Mesendoderm (in vitro differentiated cells): ENCODE data around the gene IGFLR1.

Experiments used
- DNase-seq: peaks from one replicate; pipeline ENCODE4 v3.0.0; 2013
- H2AK5ac ChIP-seq: 2 replicates; pipeline ENCODE4 v1.6.1; 2013; ENCODE audit warnings: low read length, inconsistent platforms
- H2BK120ac ChIP-seq: 2 replicates; pipeline ENCODE4 v1.6.1; 2013; ENCODE audit warnings: low read depth, mild to moderate bottlenecking, low read length, moderate library complexity, mixed read lengths
- H2BK15ac ChIP-seq: replicated peaks from 2 replicates; pipeline ENCODE4 v1.6.1; 2013; ENCODE audit warnings: low read depth, mild to moderate bottlenecking, moderate library complexity
- H2BK5ac ChIP-seq: 2 replicates; pipeline ENCODE4 v1.6.1; 2013; ENCODE audit warnings: low read length, inconsistent platforms
- H3K18ac ChIP-seq: 2 replicates; pipeline ENCODE4 v1.6.1; 2013; ENCODE audit warnings: mild to moderate bottlenecking, low read length, mixed read lengths
- H3K23ac ChIP-seq: one replicate; pipeline ENCODE4 v1.6.1; 2013; ENCODE audit warnings: low read length
- H3K27ac ChIP-seq: 2 replicates; pipeline ENCODE4 v1.5.1; 2013; ENCODE audit warnings: low read depth, mild to moderate bottlenecking, inconsistent platforms, low read length, moderate library complexity
- H3K27me3 ChIP-seq: 2 replicates; pipeline ENCODE4 v1.6.1; 2013; ENCODE audit warnings: low read length, control low read depth, mild to moderate bottlenecking, inconsistent platforms; ENCODE audit not compliant: insufficient read depth, poor library complexity
- H3K36me3 ChIP-seq: 2 replicates; pipeline ENCODE4 v1.6.1; 2013; ENCODE audit warnings: low read length, inconsistent platforms; ENCODE audit not compliant: control insufficient read depth, insufficient read depth
- H3K4ac ChIP-seq: one replicate; pipeline ENCODE4 v1.6.1; 2013; ENCODE audit warnings: low read depth, mild to moderate bottlenecking, low read length, moderate library complexity
- H3K4me1 ChIP-seq: 2 replicates; pipeline ENCODE4 v1.6.1; 2013; ENCODE audit warnings: low read depth, low read length, inconsistent platforms; ENCODE audit not compliant: control insufficient read depth
- H3K4me2 ChIP-seq: 2 replicates; pipeline ENCODE4 v1.6.1; 2013; ENCODE audit warnings: low read length
- H3K4me3 ChIP-seq: 2 replicates; pipeline ENCODE4 v1.5.1; 2013; ENCODE audit warnings: mild to moderate bottlenecking, low read length
- H3K56ac ChIP-seq: one replicate; pipeline ENCODE4 v1.6.1; 2013; ENCODE audit warnings: low read length
- H3K79me1 ChIP-seq: 2 replicates; pipeline ENCODE4 v1.6.1; 2013; ENCODE audit warnings: low read length, inconsistent platforms
- H3K79me2 ChIP-seq: 2 replicates; pipeline ENCODE4 v1.6.1; 2013; ENCODE audit warnings: mild to moderate bottlenecking, low read length; ENCODE audit not compliant: control insufficient read depth, insufficient read depth
- H3K9ac ChIP-seq: 2 replicates; pipeline ENCODE4 v1.6.1; 2013; ENCODE audit warnings: low read length, inconsistent platforms
- H4K5ac ChIP-seq: one replicate; pipeline ENCODE4 v1.6.1; 2013; ENCODE audit warnings: low read length
- H4K8ac ChIP-seq: one replicate; pipeline ENCODE4 v1.6.1; 2013; ENCODE audit warnings: low read depth, mild to moderate bottlenecking, control low read depth, low read length, moderate library complexity
- WGBS: extraction: QIAGEN DNeasy Blood & Tissue Kit; methylation state at CpG from one replicate; pipeline ENCODE4 v1.1.7; 2013; ENCODE audit warnings: low lambda C conversion rate, missing lambda C conversion rate; ENCODE audit not compliant: insufficient coverage; ENCODE audit errors: extremely low coverage; 5-methylcytosine and 5-hydroxymethylcytosine counted together

Gene IGFLR1

DNA sequence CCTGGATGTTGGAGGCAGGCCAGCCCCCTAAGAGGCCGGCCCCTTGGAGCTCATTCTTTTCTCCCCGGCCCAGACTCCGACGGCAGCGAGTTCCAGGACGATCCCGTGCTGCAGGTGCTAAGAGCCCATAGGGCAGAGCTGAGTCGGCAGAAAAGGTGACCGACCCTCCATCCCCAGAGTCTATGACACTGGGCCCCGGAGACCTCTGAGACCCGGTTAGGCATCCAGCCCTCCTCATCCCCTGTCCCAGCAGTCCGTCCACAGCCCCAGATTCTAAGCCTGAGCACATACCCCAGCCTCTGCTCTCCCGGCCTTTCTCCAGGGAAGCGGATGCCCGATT is 25.8 kb upstream of the IGFLR1 start:
- Histone ChIP-seq H3K56ac (no peak overlapping the region), H3K4ac (no peak overlapping the region), H2BK120ac (no peak overlapping the region), H3K27me3 (no peaks in the 10 kb centered on the region), H3K79me1 (no peaks in the 10 kb centered on the region), H4K5ac (no peak overlapping the region), H3K79me2 (no peaks in the 10 kb centered on the region), H3K23ac (no peak overlapping the region), H3K4me1 (no peaks in the 10 kb centered on the region), H3K27ac (no peak overlapping the region), H2AK5ac (no peak overlapping the region), H3K9ac (no peak overlapping the region), H4K8ac (no peak overlapping the region), H2BK15ac (no peak overlapping the region), H3K36me3 (peaks cover 5% of the 10 kb centered on the region), H2BK5ac (no peak overlapping the region), H3K4me2 (no peak overlapping the region), H3K4me3 (no peak overlapping the region), H3K18ac (no peak overlapping the region)
- no CpG with 5 or more reads among the region's 15 CpGs for WGBS
- DNase-seq, result no peak

DNA sequence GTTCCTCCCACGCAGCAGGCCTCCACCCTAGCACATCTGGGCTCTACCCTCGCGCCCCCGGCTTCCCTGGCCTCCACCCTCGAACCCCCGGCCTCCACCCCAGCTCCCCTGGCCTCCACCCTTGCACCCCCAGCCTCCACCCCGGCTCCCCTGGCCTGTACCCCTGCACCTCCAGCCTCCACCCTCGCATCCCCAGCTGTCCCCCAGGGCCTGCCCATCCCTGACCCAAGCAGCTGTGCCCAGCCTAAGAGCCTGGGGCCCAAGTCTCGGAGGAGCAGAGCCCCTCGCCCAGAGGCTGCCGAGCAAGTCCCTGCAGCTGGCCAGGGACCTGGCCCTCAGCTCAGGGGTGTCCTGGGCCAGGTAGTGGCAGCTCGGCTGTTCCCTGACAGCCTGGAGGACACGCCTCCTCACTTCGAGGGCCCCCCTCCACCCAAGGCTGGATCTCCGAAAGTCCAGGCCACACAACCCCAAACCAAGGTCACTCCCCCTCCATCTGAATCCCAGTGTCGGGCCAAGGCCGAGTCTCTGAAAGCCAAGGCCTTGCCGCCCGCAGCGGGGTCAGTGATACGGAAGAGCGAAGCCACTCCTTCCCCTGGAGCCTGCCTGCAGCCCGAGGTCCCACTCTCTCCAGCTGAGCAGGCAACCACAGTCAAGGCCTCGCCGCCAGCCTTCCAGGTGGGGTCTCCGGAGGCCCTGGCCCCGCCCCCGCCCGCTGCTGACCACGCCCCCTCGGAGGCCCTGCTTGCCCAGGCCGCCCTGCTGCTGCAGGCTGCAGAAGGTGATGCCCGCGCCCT is 25.2 kb upstream of the IGFLR1 start:
- Histone ChIP-seq H3K56ac (peak overlapping the region; percentile 37), H2BK120ac (no peak overlapping the region), H3K4me2 (no peak overlapping the region), H3K27me3 (no peaks in the 10 kb centered on the region), H2BK15ac (no peak overlapping the region), H3K36me3 (peaks cover 5% of the 10 kb centered on the region), H4K8ac (no peak overlapping the region), H2BK5ac (no peak overlapping the region), H3K18ac (no peak overlapping the region), H3K79me1 (no peaks in the 10 kb centered on the region), H3K27ac (no peak overlapping the region), H3K23ac (no peak overlapping the region), H3K9ac (peak overlapping the region; percentile 45), H3K4me3 (no peak overlapping the region), H2AK5ac (no peak overlapping the region), H3K79me2 (no peaks in the 10 kb centered on the region), H3K4ac (no peak overlapping the region), H3K4me1 (no peaks in the 10 kb centered on the region), H4K5ac (no peak overlapping the region)
- DNase-seq, result peak; percentile 92
- WGBS, result no CpG with 5 or more reads among the region's 34 CpGs

DNA sequence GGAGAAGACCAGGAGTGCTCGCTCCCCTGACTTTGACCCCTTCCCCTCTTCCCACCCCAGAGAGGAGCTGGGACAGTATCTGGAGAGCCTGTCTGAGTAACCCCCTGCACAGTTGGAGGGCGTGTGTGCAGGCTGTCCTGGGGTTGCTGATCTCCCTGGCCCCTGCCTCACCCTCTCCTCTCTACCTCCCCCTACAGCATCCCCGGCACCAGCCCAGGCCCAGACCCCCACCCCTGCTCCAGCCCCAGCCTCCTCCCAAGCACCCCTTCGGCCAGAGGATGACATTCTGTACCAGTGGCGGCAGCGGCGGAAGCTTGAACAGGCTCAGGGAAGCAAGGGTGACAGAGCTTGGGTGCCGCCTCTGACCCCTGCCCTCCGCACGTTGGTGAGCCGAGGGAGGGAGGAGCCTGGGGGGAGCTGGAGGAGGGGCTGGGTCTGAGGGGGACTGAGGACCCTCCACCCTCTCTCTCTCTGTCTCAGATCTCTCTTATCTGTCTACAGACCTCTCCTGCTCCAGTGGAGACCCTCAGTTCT is 24.4 kb upstream of the IGFLR1 start:
- no peak overlapping the region for H3K56ac ChIP-seq
- no peaks in the 10 kb centered on the region for H3K27me3 ChIP-seq
- no CpG with 5 or more reads among the region's 11 CpGs for WGBS

DNA sequence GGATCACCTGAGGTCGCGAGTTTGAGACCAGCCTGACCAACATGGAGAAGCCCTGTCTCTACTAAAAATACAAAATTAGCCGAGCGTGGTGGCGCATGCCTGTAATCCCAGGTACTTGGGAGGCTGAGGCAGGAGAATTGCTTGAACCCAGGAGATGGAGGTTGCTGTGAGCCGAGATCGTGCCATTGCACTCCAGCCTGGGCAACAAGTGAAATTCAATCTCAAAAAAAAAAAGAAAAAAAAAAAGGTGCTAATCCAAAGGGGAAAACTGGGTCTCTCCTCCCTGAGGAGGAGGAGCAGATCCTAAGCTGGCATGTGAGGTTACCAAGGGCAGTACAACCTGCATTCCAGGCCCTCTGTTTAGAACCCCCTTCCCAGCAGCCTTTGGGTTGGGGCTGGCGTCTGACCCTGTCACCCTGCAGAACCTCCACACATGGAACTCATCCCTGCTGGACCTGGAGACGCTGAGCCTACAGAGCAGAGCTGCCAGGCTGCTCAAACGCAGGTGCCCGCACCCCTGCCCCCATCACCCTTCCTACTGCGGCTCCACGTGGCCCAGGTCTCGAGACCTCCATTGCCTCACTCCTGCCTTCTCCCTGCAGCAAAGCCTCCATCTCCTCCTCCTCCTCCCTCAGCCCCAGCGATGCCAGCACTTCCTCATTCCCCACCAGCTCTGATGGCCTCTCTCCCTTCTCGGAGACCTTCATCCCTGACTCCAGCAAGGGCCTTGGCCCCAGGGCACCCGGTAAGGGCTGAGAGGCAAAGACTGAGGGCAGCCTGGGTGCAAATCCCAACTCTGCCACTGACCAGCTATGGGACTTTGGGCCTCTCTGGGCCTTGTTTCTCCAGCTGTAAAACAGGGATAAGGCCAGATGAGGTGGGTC is 22.4 kb upstream of the IGFLR1 start:
- no peak overlapping the region for H3K4ac ChIP-seq

More for the DNA sequence above, 24.4 kb upstream of the IGFLR1 start:
- Histone ChIP-seq H3K4me1 (no peaks in the 10 kb centered on the region), H2BK5ac (no peak overlapping the region), H3K18ac (no peak overlapping the region), H2BK120ac (no peak overlapping the region), H4K5ac (no peak overlapping the region), H3K4me2 (no peak overlapping the region), H3K4me3 (no peak overlapping the region), H2AK5ac (no peak overlapping the region), H3K27ac (no peak overlapping the region), H2BK15ac (no peak overlapping the region), H4K8ac (no peak overlapping the region), H3K9ac (no peak overlapping the region), H3K36me3 (peaks cover 7% of the 10 kb centered on the region), H3K79me1 (no peaks in the 10 kb centered on the region), H3K23ac (no peak overlapping the region), H3K79me2 (no peaks in the 10 kb centered on the region), H3K4ac (no peak overlapping the region)
- DNase-seq, result no peak

DNA sequence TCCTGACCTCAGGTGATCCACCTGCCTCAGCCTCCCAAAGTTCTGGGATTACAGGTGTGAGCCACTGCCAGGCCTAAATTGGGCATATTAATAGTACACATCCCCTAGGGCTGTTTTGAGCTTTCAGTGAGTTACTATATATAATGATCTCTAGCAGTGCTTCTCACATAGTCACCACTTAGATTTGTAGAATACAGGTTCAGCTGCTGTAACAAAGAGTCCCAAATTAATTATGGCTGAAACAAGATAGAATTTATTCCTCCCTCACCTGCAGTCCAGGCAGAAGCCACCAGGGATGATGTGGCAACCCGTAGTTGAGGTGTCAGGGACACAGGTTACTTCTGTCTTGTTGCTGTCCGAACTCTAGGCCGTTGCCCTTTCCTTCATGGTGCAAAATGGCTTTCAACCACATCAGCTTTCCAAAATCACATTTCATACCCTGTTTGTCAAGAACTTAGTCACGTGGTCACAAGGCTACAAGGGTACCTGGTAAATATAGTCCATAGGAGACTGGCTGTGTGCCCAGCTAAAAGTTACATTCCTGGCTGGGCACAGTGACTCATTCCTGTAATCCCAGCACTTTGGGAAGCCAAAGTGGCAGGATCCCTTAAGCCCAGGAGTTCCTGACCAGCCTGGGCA is 18.6 kb upstream of the IGFLR1 start:
- Histone ChIP-seq H4K8ac (no peak overlapping the region), H3K4me2 (no peak overlapping the region), H3K79me1 (peaks cover 9% of the 10 kb centered on the region), H2AK5ac (no peak overlapping the region), H2BK15ac (no peak overlapping the region), H3K27ac (no peak overlapping the region), H4K5ac (no peak overlapping the region), H3K79me2 (peaks cover 4% of the 10 kb centered on the region), H3K36me3 (peaks cover 9% of the 10 kb centered on the region), H3K9ac (no peak overlapping the region), H2BK5ac (no peak overlapping the region), H3K18ac (no peak overlapping the region), H3K4me1 (no peaks in the 10 kb centered on the region), H2BK120ac (no peak overlapping the region), H3K23ac (no peak overlapping the region), H3K56ac (no peak overlapping the region), H3K27me3 (no peaks in the 10 kb centered on the region), H3K4ac (no peak overlapping the region), H3K4me3 (no peak overlapping the region)
- no CpG with 5 or more reads among the region's 4 CpGs for WGBS
- no peak for DNase-seq

More for the DNA sequence above, 22.4 kb upstream of the IGFLR1 start:
- Histone ChIP-seq H3K9ac (no peak overlapping the region), H3K27me3 (no peaks in the 10 kb centered on the region), H4K8ac (no peak overlapping the region), H3K4me1 (no peaks in the 10 kb centered on the region), H3K27ac (no peak overlapping the region), H3K56ac (no peak overlapping the region), H3K79me2 (peaks cover 2% of the 10 kb centered on the region), H3K4me3 (no peak overlapping the region), H3K4me2 (no peak overlapping the region), H4K5ac (no peak overlapping the region), H3K18ac (no peak overlapping the region), H3K36me3 (peaks cover 11% of the 10 kb centered on the region), H2AK5ac (no peak overlapping the region), H2BK15ac (no peak overlapping the region), H3K79me1 (peaks cover 2% of the 10 kb centered on the region), H2BK5ac (no peak overlapping the region), H2BK120ac (no peak overlapping the region), H3K23ac (no peak overlapping the region)
- no peak for DNase-seq
- WGBS, result no CpG with 5 or more reads among the region's 17 CpGs
